Astrocyte of the spinal cord (primary cell): Measurements from ENCODE around the gene ADAM19.
"Not testable (repeated sequence)": the region's sequence is repeated elsewhere in the genome, so short reads cannot be mapped to it uniquely, and the experiment has no call there.

Source experiments
- DNase-seq: peaks from one replicate; pipeline ENCODE4 v3.0.0; 2011; ENCODE audit warnings: low read depth, low spot score
- H3K4me3 ChIP-seq: 2 replicates; pipeline ENCODE4 v1.5.1; 2011; ENCODE audit warnings: low read depth, mild to moderate bottlenecking, low read length, moderate library complexity
- CTCF ChIP-seq: IDR thresholded peaks from 2 replicates; pipeline ENCODE4 v1.5.1; 2012; ENCODE audit warnings: low read depth, mild to moderate bottlenecking, low read length, inconsistent platforms
- in situ Hi-C: cut with HindIII; loops from 2 replicates; pipeline ENCODE4 v1.10.0; 2017; ENCODE audit warnings: low sequenced_read_pairs

Gene ADAM19

GRCh38 chr5:157485811-157486210, 89.8 kb downstream of the ADAM19 start:
- no peak for DNase-seq

GRCh38 chr5:157485340-157485739, 90.2 kb downstream of the ADAM19 start:
- no peak for DNase-seq
- TF ChIP-seq CTCF = no peak
- H3K4me3 ChIP-seq = no peak overlapping the region
- in situ Hi-C loops = no loop called here

More at GRCh38 chr5:157485811-157486210, 89.8 kb downstream of the ADAM19 start:
- H3K4me3 ChIP-seq = no peak overlapping the region
- in situ Hi-C loops = no loop called here
- TF ChIP-seq CTCF = no peak

GRCh38 chr5:157484768-157485167, 90.8 kb downstream of the ADAM19 start:
- no peak for DNase-seq
- H3K4me3 ChIP-seq = no peak overlapping the region
- in situ Hi-C loops = no loop called here
- TF ChIP-seq CTCF = no peak

- in situ Hi-C loops, DNase-seq, H3K4me3 ChIP-seq: not testable (repeated sequence)
These were observed 92.9 kb downstream of the ADAM19 start for GRCh38 chr5:157482702-157483101.

- no peak for TF ChIP-seq CTCF
- DNase-seq = no peak
- in situ Hi-C loops = no loop called here
- no peak overlapping the region for H3K4me3 ChIP-seq
These were observed 93.9 kb downstream of the ADAM19 start for GRCh38 chr5:157481666-157482065.

GRCh38 chr5:157481265-157481664, 94.3 kb downstream of the ADAM19 start:
- TF ChIP-seq CTCF = no peak
- DNase-seq = no peak
- no peak overlapping the region for H3K4me3 ChIP-seq
- in situ Hi-C loops = no loop called here

GRCh38 chr5:157479612-157480510, 95.7 kb downstream of the ADAM19 start:
- no peak for DNase-seq
- TF ChIP-seq CTCF = no peak
- in situ Hi-C loops = no loop called here

More at GRCh38 chr5:157479612-157480510, 95.7 kb downstream of the ADAM19 start:
- H3K4me3 ChIP-seq = no peak overlapping the region
